Measurements from ENCODE around the gene LDAF1.

Gene LDAF1

GRCh38 chr16:21156767-21157467 is 1.6 kb upstream of the LDAF1 start:
- peak; percentile 83 to 89 for DNase-seq (ENCODE audit: low read depth in 2 of 2)
- TF ChIP-seq, protein P1, sequence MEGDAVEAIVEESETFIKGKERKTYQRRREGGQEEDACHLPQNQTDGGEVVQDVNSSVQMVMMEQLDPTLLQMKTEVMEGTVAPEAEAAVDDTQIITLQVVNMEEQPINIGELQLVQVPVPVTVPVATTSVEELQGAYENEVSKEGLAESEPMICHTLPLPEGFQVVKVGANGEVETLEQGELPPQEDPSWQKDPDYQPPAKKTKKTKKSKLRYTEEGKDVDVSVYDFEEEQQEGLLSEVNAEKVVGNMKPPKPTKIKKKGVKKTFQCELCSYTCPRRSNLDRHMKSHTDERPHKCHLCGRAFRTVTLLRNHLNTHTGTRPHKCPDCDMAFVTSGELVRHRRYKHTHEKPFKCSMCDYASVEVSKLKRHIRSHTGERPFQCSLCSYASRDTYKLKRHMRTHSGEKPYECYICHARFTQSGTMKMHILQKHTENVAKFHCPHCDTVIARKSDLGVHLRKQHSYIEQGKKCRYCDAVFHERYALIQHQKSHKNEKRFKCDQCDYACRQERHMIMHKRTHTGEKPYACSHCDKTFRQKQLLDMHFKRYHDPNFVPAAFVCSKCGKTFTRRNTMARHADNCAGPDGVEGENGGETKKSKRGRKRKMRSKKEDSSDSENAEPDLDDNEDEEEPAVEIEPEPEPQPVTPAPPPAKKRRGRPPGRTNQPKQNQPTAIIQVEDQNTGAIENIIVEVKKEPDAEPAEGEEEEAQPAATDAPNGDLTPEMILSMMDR (IDR thresholded peaks at IDR 0.05; ENCODE audit: low read depth, low read length): peak; percentile 72

DNA sequence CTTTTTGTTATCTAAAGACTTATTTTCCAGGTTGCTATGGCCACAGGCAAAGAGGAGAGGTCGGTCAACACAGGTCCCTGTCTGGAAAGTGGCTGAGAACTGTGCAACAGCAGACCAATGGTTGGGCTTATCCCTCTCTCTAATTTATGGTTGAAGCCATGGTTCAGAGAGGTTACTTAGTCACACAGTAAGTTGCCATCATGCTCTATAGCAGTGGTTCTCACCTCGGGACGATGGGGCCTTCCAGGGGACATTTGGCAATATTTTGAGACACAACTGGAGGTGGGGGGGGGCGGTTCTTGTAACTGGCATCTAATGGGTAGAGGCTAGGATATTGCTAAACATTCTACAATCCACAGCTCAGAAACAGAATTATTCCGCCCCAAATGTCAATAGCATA is 842 bp upstream of the LDAF1 start:
- TF ChIP-seq, protein P1 (IDR thresholded peaks at IDR 0.05; ENCODE audit: low read depth, low read length): no peak
- DNase-seq (ENCODE audit: low read depth in 2 of 2): no peak
- no peak overlapping the region for H3K4me3 ChIP-seq (replicated peaks in 1 of 2; ENCODE audit: low read depth in 2 of 2, low read length in 2 of 2)

More at GRCh38 chr16:21156767-21157467, 1.6 kb upstream of the LDAF1 start:
- no peak overlapping the region for H3K4me3 ChIP-seq (replicated peaks in 1 of 2; ENCODE audit: low read depth in 2 of 2, low read length in 2 of 2)

- TF ChIP-seq, protein P1 (IDR thresholded peaks at IDR 0.05; ENCODE audit: low read depth, low read length): no peak
- DNase-seq (ENCODE audit: low read depth in 2 of 2): peak in 1 of 2 donors; percentile 13
- H3K4me3 ChIP-seq (replicated peaks in 1 of 2; ENCODE audit: low read depth in 2 of 2, low read length in 2 of 2): peak overlapping the region; percentile 76 to 79
Measured at GRCh38 chr16:21159281-21159951, 942 bp downstream of the LDAF1 start.

- no peak for DNase-seq (ENCODE audit: low read depth in 2 of 2)
- H3K4me3 ChIP-seq (replicated peaks in 1 of 2; ENCODE audit: low read depth in 2 of 2, low read length in 2 of 2): no peak overlapping the region
- TF ChIP-seq, protein P1 (IDR thresholded peaks at IDR 0.05; ENCODE audit: low read depth, low read length): no peak
Measured at GRCh38 chr16:21160276-21160675, 1.8 kb downstream of the LDAF1 start.

- H3K4me3 ChIP-seq (replicated peaks in 1 of 2; ENCODE audit: low read depth in 2 of 2, low read length in 2 of 2): no peak overlapping the region
Measured at GRCh38 chr16:21161211-21161610, 2.7 kb downstream of the LDAF1 start.

GRCh38 chr16:21162661-21163151 is 4.2 kb downstream of the LDAF1 start:
- H3K4me3 ChIP-seq (replicated peaks in 1 of 2; ENCODE audit: low read depth in 2 of 2, low read length in 2 of 2): no peak overlapping the region

More at GRCh38 chr16:21161211-21161610, 2.7 kb downstream of the LDAF1 start:
- TF ChIP-seq, protein P1 (IDR thresholded peaks at IDR 0.05; ENCODE audit: low read depth, low read length): no peak
- DNase-seq (ENCODE audit: low read depth in 2 of 2): peak in 1 of 2 donors; percentile 24

More at GRCh38 chr16:21162661-21163151, 4.2 kb downstream of the LDAF1 start:
- DNase-seq (ENCODE audit: low read depth in 2 of 2): peak in 1 of 2 donors; percentile 78
- TF ChIP-seq, protein P1 (IDR thresholded peaks at IDR 0.05; ENCODE audit: low read depth, low read length): no peak
